Hepatocyte (in vitro differentiated cells): ENCODE measurements around the gene C10orf67.

Source experiments
- EZH2 ChIP-seq: fragments of 200-600 bp; sonication (generic); IDR thresholded peaks from 2 replicates; pipeline ENCODE4 v1.6.1; 2016; ENCODE audit warnings: antibody characterized with exemption, mild to moderate bottlenecking, borderline replicate concordance
- EZH2phosphoT487 ChIP-seq: fragments of 200-600 bp; sonication (generic); IDR thresholded peaks from one replicate; pipeline ENCODE4 v1.6.1; 2018; ENCODE audit warnings: antibody characterized with exemption, mild to moderate bottlenecking, low read depth, moderate library complexity; ENCODE audit not compliant: unreplicated experiment, severe bottlenecking
- TF ChIP-seq, protein P1 (sequence below): fragments of 200-600 bp; sonication (generic); IDR thresholded peaks from 2 replicates; pipeline ENCODE4 v1.5.1; 2016; ENCODE audit warnings: antibody characterized with exemption, mild to moderate bottlenecking; ENCODE audit not compliant: poor library complexity

DNA sequence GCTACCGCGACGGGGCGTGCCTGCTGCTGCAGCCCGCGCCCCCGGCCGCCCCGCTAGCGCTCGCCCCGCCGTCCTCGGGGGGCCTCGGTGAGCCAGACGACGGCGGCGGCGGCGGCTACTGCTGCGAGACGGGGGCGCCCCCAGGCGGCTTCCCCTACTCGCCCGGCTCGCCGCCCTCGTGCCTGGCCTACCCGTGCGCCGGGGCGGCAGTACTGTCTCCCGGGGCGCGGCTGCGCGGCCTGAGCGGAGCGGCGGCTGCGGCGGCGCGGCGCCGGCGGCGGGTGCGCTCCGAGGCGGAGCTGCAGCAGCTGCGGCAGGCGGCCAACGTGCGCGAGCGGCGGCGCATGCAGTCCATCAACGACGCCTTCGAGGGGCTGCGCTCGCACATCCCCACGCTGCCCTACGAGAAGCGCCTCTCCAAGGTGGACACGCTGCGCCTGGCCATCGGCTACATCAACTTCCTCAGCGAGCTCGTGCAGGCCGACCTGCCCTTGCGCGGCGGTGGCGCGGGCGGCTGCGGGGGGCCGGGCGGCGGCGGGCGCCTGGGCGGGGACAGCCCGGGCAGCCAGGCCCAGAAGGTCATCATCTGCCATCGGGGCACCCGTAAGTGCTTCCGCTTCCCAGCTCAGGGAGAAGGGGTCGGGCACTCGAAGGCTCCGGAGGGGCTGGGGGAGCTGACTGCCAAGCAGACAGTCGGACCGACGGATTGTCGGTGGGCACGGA lies 151.7 kb downstream of the C10orf67 start:
- TF ChIP-seq, protein P1, sequence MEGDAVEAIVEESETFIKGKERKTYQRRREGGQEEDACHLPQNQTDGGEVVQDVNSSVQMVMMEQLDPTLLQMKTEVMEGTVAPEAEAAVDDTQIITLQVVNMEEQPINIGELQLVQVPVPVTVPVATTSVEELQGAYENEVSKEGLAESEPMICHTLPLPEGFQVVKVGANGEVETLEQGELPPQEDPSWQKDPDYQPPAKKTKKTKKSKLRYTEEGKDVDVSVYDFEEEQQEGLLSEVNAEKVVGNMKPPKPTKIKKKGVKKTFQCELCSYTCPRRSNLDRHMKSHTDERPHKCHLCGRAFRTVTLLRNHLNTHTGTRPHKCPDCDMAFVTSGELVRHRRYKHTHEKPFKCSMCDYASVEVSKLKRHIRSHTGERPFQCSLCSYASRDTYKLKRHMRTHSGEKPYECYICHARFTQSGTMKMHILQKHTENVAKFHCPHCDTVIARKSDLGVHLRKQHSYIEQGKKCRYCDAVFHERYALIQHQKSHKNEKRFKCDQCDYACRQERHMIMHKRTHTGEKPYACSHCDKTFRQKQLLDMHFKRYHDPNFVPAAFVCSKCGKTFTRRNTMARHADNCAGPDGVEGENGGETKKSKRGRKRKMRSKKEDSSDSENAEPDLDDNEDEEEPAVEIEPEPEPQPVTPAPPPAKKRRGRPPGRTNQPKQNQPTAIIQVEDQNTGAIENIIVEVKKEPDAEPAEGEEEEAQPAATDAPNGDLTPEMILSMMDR, result no peak
- no peak for TF ChIP-seq EZH2
- no peak for TF ChIP-seq EZH2phosphoT487
